HepG2 (cell line): ENCODE results near the gene MAPK8IP3. TPM values are rescaled to one million over a fixed set of nuclear protein-coding genes. Genes with fewer than 3 reads are reported as not detected.

ENCODE experiments used
- ELF1 ChIP-seq: sonication (generic); formaldehyde crosslinking; IDR thresholded peaks from 2 replicates; pipeline ENCODE4 v1.4.0; 2020; ENCODE audit warnings: missing genetic modification reagents
- FLYWCH1 ChIP-seq: sonication (generic); formaldehyde crosslinking; IDR thresholded peaks from 2 replicates; pipeline ENCODE4 v1.8.1; 2023; ENCODE audit warnings: mild to moderate bottlenecking, missing genetic modification reagents
- HCFC1 ChIP-seq: fragments of 150-350 bp; IDR thresholded peaks from 2 replicates; pipeline ENCODE4 v1.6.1; 2014; ENCODE audit warnings: low read depth, low read length
- IKZF4 ChIP-seq: sonication (generic); formaldehyde crosslinking; IDR thresholded peaks from 2 replicates; pipeline ENCODE4 v1.5.1; 2020; ENCODE audit warnings: borderline replicate concordance, mild to moderate bottlenecking, low read depth, missing genetic modification reagents; ENCODE audit errors: not compliant biosample characterization
- MTF2 ChIP-seq: sonication (generic); formaldehyde crosslinking; IDR thresholded peaks from 2 replicates; pipeline ENCODE4 v1.5.0; 2020; ENCODE audit warnings: missing genetic modification reagents, borderline replicate concordance
- NCOA2 ChIP-seq: sonication (generic); formaldehyde crosslinking; IDR thresholded peaks from 2 replicates; pipeline ENCODE4 v1.8.0; 2022; ENCODE audit warnings: inconsistent platforms
- SOX13 ChIP-seq, 3 experiments: fragments of 450-650 bp in 1 of 3; sonication (generic) in 1 of 3; formaldehyde crosslinking in 1 of 3; IDR thresholded peaks in 2 of 3; conservative IDR thresholded peaks in 1 of 3; 2 replicates each; pipeline versions ENCODE4 v1.5.0 to v1.6.1; 2016 to 2020; ENCODE audit warnings: antibody characterized with exemption in 1 of 3, mild to moderate bottlenecking in 1 of 3, missing compliant biosample characterization in 1 of 3, missing genetic modification reagents in 1 of 3, moderate library complexity in 1 of 3
- SRF ChIP-seq: IDR thresholded peaks from 2 replicates; pipeline ENCODE4 v1.6.1; 2011; ENCODE audit warnings: mild to moderate bottlenecking, low read depth, low read length, moderate library complexity
- TMF1 ChIP-seq: sonication (generic); formaldehyde crosslinking; IDR thresholded peaks from 2 replicates; pipeline ENCODE4 v1.8.1; 2022; ENCODE audit warnings: low read depth, missing genetic modification reagents
- XRCC5 ChIP-seq: fragments of 200-400 bp; formaldehyde crosslinking; optimal IDR thresholded peaks from 2 replicates; pipeline ENCODE3; 2017; ENCODE audit warnings: mild to moderate bottlenecking, low read length
- ZNF34 ChIP-seq: sonication (generic); formaldehyde crosslinking; IDR thresholded peaks from 2 replicates; pipeline ENCODE4 v1.4.0; 2020; ENCODE audit warnings: mild to moderate bottlenecking, missing genetic modification reagents, borderline replicate concordance
- ZNF672 ChIP-seq: sonication (generic); formaldehyde crosslinking; IDR thresholded peaks from 2 replicates; pipeline ENCODE4 v1.8.1; 2022; ENCODE audit warnings: missing genetic modification reagents
- ZNF780A ChIP-seq: sonication (generic); formaldehyde crosslinking; IDR thresholded peaks from 2 replicates; pipeline ENCODE4 v1.8.0; 2022; ENCODE audit warnings: mild to moderate bottlenecking, missing genetic modification reagents, moderate library complexity
- polyA plus RNA-seq, 8 experiments: library from polyadenylated mRNA; depleted of rRNA in 3 of 8; stranded (reverse) in 7 of 8; unstranded in 1 of 8; fragments of >200 nt; fragmentation: Illumina TruSeq in 4 of 8; extraction: Trizol in 4 of 8; gene quantifications; 2 replicates each; pipeline versions ENCODE4 v1.2.1 to v1.2.3, GENCODE V29; 2011 to 2016; ENCODE audit warnings: low read depth in 4 of 8, missing spikeins in 1 of 8, mixed read lengths in 1 of 8; ENCODE audit not compliant: insufficient read depth in 1 of 8
- total RNA-seq, 5 experiments: library from RNA; depleted of rRNA; stranded (reverse); fragments of >200 nt; fragmentation: Illumina TruSeq; extraction: Trizol; gene quantifications; 2 replicates each; pipeline ENCODE4 v1.2.3, GENCODE V29; 2016; ENCODE audit warnings: low read depth in 1 of 5
- TF ChIP-seq, protein P1 (sequence below): sonication (generic); formaldehyde crosslinking; conservative IDR thresholded peaks from 2 replicates; pipeline ENCODE4 v1.5.0; 2020; ENCODE audit warnings: missing genetic modification reagents
- TF ChIP-seq, protein P2 (sequence below): sonication (generic); formaldehyde crosslinking; IDR thresholded peaks from 2 replicates; pipeline ENCODE4 v1.4.0; 2020; ENCODE audit warnings: mild to moderate bottlenecking, missing genetic modification reagents
- TF ChIP-seq, protein P3 (sequence below): sonication (generic); formaldehyde crosslinking; IDR thresholded peaks from 2 replicates; pipeline ENCODE4 v1.4.0; 2020; ENCODE audit warnings: mild to moderate bottlenecking, missing genetic modification reagents
- TF ChIP-seq, protein P4 (sequence below): sonication (generic); formaldehyde crosslinking; IDR thresholded peaks from 2 replicates; pipeline ENCODE4 v1.4.0; 2020; ENCODE audit warnings: mild to moderate bottlenecking, missing genetic modification reagents
- TF ChIP-seq, protein P5 (sequence below): sonication (generic); formaldehyde crosslinking; IDR thresholded peaks from 2 replicates; pipeline ENCODE4 v1.4.0; 2020; ENCODE audit warnings: missing genetic modification reagents
- TF ChIP-seq, protein P6 (sequence below): fragments of 450-650 bp; IDR thresholded peaks from 2 replicates; pipeline ENCODE4 v1.6.1; 2017; ENCODE audit warnings: mild to moderate bottlenecking

The MAPK8IP3 gene
- total and polyA plus RNA-seq, 2 of the 13 experiments (the other 11 are each of a cell fraction or from before 2014, with no cell fraction given), result 25.1 to 41.7 TPM

DNA sequence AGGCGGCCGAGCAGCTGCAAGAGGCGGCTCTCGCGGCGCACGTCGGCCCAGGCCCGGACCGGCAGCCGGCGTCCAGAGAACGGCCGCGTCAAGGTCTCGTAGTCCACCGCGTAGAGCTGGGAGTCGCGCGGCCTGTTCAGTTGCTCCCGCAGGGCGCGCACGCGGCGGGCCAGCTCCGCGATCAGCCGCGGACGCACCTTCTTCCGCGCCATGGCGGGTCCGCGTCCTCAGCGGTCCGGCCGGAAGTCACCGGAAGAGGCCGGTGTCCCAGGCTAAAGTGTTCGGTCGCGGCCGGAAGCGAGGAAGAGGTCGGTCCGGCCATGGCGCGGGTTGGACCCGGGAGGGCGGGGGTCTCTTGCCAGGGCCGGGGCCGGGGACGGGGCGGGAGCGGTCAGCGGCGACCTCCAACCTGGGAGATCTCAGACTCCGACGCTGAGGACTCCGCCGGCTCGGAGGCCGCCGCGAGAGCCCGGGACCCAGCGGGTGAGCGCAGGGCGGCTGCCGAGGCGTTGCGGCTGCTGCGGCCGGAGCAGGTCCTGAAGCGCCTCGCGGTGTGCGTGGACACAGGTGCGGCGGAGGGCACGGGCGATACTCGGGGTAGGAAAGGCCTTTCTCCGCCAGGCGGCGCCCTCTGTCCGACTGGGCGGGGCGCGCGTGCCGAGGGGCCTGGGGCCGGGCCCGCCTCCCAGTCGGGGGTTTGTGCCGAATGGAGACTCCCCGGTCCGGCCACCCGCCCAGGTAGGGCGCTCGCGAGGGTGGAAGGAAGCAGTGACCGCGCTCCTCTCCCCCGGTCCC is 67.1 kb downstream of the MAPK8IP3 start, which contains the start of gene MRPS34 (continued):
- TF ChIP-seq, protein P1, sequence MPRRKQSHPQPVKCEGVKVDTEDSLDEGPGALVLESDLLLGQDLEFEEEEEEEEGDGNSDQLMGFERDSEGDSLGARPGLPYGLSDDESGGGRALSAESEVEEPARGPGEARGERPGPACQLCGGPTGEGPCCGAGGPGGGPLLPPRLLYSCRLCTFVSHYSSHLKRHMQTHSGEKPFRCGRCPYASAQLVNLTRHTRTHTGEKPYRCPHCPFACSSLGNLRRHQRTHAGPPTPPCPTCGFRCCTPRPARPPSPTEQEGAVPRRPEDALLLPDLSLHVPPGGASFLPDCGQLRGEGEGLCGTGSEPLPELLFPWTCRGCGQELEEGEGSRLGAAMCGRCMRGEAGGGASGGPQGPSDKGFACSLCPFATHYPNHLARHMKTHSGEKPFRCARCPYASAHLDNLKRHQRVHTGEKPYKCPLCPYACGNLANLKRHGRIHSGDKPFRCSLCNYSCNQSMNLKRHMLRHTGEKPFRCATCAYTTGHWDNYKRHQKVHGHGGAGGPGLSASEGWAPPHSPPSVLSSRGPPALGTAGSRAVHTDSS, result 0 out of 2 replicates have a peak, but pooled peaks have one; percentile 20
- TF ChIP-seq, protein P2, sequence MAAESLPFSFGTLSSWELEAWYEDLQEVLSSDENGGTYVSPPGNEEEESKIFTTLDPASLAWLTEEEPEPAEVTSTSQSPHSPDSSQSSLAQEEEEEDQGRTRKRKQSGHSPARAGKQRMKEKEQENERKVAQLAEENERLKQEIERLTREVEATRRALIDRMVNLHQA (CRISPR knock-in tag), result no peak
- peak; percentile 83; the same call in 1 of the 2 replicates for TF ChIP-seq ZNF672 (CRISPR knock-in tag)
- TF ChIP-seq FLYWCH1 (CRISPR knock-in tag), result peak; percentile 88; the same call in 1 of the 2 replicates
- peak; percentile 69 for TF ChIP-seq XRCC5
- TF ChIP-seq IKZF4 (CRISPR knock-in tag), result peak; percentile 44
- TF ChIP-seq, protein P3, sequence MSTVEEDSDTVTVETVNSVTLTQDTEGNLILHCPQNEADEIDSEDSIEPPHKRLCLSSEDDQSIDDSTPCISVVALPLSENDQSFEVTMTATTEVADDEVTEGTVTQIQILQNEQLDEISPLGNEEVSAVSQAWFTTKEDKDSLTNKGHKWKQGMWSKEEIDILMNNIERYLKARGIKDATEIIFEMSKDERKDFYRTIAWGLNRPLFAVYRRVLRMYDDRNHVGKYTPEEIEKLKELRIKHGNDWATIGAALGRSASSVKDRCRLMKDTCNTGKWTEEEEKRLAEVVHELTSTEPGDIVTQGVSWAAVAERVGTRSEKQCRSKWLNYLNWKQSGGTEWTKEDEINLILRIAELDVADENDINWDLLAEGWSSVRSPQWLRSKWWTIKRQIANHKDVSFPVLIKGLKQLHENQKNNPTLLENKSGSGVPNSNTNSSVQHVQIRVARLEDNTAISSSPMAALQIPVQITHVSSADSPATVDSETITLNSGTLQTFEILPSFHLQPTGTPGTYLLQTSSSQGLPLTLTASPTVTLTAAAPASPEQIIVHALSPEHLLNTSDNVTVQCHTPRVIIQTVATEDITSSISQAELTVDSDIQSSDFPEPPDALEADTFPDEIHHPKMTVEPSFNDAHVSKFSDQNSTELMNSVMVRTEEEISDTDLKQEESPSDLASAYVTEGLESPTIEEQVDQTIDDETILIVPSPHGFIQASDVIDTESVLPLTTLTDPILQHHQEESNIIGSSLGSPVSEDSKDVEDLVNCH (CRISPR knock-in tag), result 0 out of 2 replicates have a peak, but pooled peaks have one; percentile 74
- peak; percentile 91 for TF ChIP-seq ZNF780A
- peak; percentile 85 for TF ChIP-seq TMF1
- TF ChIP-seq SOX13 (IDR thresholded peaks at IDR 0.05), result no peak
- TF ChIP-seq SOX13 (CRISPR knock-in tag; conservative IDR thresholded peaks at IDR 0.05 in 1 of 2, IDR thresholded peaks at IDR 0.05 in 1 of 2), result 0 out of 4 replicates have a peak, but pooled peaks of 1 of the 2 experiments have one; percentile 32
- TF ChIP-seq ELF1 (CRISPR knock-in tag), result peak; percentile 91
- TF ChIP-seq, protein P4, sequence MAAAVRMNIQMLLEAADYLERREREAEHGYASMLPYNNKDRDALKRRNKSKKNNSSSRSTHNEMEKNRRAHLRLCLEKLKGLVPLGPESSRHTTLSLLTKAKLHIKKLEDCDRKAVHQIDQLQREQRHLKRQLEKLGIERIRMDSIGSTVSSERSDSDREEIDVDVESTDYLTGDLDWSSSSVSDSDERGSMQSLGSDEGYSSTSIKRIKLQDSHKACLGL (CRISPR knock-in tag), result peak; percentile 43; the same call in 1 of the 2 replicates
- no peak for TF ChIP-seq ZNF34
- TF ChIP-seq SRF, result peak; percentile 45; the same call in 1 of the 2 replicates
- peak; percentile 62; the same call in 1 of the 2 replicates for TF ChIP-seq NCOA2 (CRISPR knock-in tag)
- TF ChIP-seq, protein P5, sequence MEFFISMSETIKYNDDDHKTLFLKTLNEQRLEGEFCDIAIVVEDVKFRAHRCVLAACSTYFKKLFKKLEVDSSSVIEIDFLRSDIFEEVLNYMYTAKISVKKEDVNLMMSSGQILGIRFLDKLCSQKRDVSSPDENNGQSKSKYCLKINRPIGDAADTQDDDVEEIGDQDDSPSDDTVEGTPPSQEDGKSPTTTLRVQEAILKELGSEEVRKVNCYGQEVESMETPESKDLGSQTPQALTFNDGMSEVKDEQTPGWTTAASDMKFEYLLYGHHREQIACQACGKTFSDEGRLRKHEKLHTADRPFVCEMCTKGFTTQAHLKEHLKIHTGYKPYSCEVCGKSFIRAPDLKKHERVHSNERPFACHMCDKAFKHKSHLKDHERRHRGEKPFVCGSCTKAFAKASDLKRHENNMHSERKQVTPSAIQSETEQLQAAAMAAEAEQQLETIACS, result peak; percentile 74
- peak; percentile 74 for TF ChIP-seq HCFC1
- TF ChIP-seq MTF2 (CRISPR knock-in tag), result peak; percentile 89
- TF ChIP-seq, protein P6, sequence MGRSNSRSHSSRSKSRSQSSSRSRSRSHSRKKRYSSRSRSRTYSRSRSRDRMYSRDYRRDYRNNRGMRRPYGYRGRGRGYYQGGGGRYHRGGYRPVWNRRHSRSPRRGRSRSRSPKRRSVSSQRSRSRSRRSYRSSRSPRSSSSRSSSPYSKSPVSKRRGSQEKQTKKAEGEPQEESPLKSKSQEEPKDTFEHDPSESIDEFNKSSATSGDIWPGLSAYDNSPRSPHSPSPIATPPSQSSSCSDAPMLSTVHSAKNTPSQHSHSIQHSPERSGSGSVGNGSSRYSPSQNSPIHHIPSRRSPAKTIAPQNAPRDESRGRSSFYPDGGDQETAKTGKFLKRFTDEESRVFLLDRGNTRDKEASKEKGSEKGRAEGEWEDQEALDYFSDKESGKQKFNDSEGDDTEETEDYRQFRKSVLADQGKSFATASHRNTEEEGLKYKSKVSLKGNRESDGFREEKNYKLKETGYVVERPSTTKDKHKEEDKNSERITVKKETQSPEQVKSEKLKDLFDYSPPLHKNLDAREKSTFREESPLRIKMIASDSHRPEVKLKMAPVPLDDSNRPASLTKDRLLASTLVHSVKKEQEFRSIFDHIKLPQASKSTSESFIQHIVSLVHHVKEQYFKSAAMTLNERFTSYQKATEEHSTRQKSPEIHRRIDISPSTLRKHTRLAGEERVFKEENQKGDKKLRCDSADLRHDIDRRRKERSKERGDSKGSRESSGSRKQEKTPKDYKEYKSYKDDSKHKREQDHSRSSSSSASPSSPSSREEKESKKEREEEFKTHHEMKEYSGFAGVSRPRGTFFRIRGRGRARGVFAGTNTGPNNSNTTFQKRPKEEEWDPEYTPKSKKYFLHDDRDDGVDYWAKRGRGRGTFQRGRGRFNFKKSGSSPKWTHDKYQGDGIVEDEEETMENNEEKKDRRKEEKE, result no peak
